Suprapubic skin (tissue), 4 donors: ENCODE measurements around the gene FAT4. TPM values are rescaled to one million over a fixed set of nuclear protein-coding genes. Genes with fewer than 3 reads are reported as not detected.

ENCODE experiments used
- DNase-seq, 2 donors: peaks; one replicate each; pipeline ENCODE4 v3.0.0-alpha.2; 2019; ENCODE audit warnings: low spot score in 2 of 2
- H3K27ac ChIP-seq: fragments of 200-600 bp; sonication (generic); one replicate; pipeline ENCODE4 v1.5.1; 2019
- H3K27me3 ChIP-seq: fragments of 200-600 bp; sonication (generic); one replicate; pipeline ENCODE4 v1.5.1; 2019
- H3K36me3 ChIP-seq: fragments of 200-600 bp; sonication (generic); one replicate; pipeline ENCODE4 v1.5.1; 2019
- H3K4me1 ChIP-seq: fragments of 200-600 bp; sonication (generic); one replicate; pipeline ENCODE4 v1.5.1; 2019
- H3K4me3 ChIP-seq: fragments of 200-600 bp; sonication (generic); one replicate; pipeline ENCODE4 v1.5.1; 2019; ENCODE audit warnings: mild to moderate bottlenecking
- H3K9me3 ChIP-seq: fragments of 200-600 bp; sonication (generic); one replicate; pipeline ENCODE4 v1.5.1; 2019
- CTCF ChIP-seq, 2 donors: fragments of 200-600 bp in 1 of 2; fragments of 450-650 bp in 1 of 2; sonication (generic) in 1 of 2; IDR thresholded peaks; one replicate each; pipeline ENCODE4 v1.5.1; 2016 to 2019; ENCODE audit warnings: antibody characterized with exemption in 2 of 2, mild to moderate bottlenecking in 1 of 2, moderate library complexity in 1 of 2
- EP300 ChIP-seq: sonication (generic); formaldehyde crosslinking; IDR thresholded peaks from one replicate; pipeline ENCODE4 v1.6.1; 2017; ENCODE audit warnings: antibody characterized with exemption
- POLR2A ChIP-seq, 2 donors: fragments of 450-650 bp; IDR thresholded peaks; one replicate each; pipeline ENCODE4 v1.6.1; 2017; ENCODE audit warnings: antibody characterized with exemption in 2 of 2, mild to moderate bottlenecking in 2 of 2, moderate library complexity in 2 of 2
- POLR2AphosphoS5 ChIP-seq, 3 donors: sonication (generic); formaldehyde crosslinking; IDR thresholded peaks; one replicate each; pipeline ENCODE4 v1.6.1; 2017; ENCODE audit warnings: antibody characterized with exemption in 3 of 3
- WGBS: methylation state at CpG from one replicate; pipeline ENCODE4 v1.1.5; 2018; 5-methylcytosine and 5-hydroxymethylcytosine counted together
- total RNA-seq, 4 donors: library from RNA; depleted of rRNA; stranded (reverse); fragments of >200 nt; gene quantifications; one replicate each; pipeline ENCODE4 v1.1.0, GENCODE V29; 2016

FAT4 gene
- total RNA-seq, 4 donors from 2014 or later, result 2.2 to 5.4 (median 3.7) TPM

DNA sequence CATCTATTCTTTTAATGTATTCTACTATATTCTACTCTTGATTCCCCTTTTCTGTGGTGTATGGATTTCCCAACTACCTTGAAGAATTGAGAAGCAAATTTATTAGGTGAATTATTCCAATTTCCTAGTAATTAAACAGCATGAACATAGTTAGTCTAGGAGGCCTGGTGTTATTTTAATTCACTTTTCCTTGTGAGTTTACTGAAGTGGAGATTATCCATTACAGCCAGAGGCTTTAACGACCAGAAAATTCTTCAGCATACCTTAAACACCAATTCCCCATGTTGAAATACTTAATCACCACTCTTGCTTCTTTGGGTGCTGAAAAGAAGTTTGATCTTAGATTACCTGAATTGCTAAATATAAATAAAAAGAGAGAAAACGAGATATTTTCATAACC lies 29.4 kb downstream of the FAT4 start:
- Histone ChIP-seq H3K36me3 (no peaks in the 10 kb centered on the region), H3K27me3 (no peaks in the 10 kb centered on the region), H3K27ac (no peak overlapping the region), H3K4me1 (no peaks in the 10 kb centered on the region), H3K4me3 (no peak overlapping the region), H3K9me3 (no peaks in the 10 kb centered on the region)
- 85% methylated on average over 2 of the region's 2 CpGs for WGBS
- TF ChIP-seq POLR2A (IDR thresholded peaks at IDR 0.05) (no peak), POLR2AphosphoS5 (IDR thresholded peaks at IDR 0.05) (no peak), EP300 (no peak), CTCF (IDR thresholded peaks at IDR 0.05) (no peak)
- DNase-seq, result no peak

- Histone ChIP-seq H3K36me3 (no peaks in the 10 kb centered on the region), H3K4me1 (no peaks in the 10 kb centered on the region), H3K9me3 (no peaks in the 10 kb centered on the region), H3K4me3 (no peak overlapping the region), H3K27me3 (no peaks in the 10 kb centered on the region), H3K27ac (no peak overlapping the region)
- 83% methylated on average over 4 of the region's 4 CpGs for WGBS
- TF ChIP-seq CTCF (IDR thresholded peaks at IDR 0.05) (no peak), EP300 (no peak), POLR2A (IDR thresholded peaks at IDR 0.05) (no peak), POLR2AphosphoS5 (IDR thresholded peaks at IDR 0.05) (no peak)
- DNase-seq, result no peak
Measured at GRCh38 chr4:125346616-125347015, 31.9 kb downstream of the FAT4 start.

GRCh38 chr4:125350470-125351135 lies 35.8 kb downstream of the FAT4 start:
- no peak for DNase-seq
- Histone ChIP-seq H3K4me1 (no peaks in the 10 kb centered on the region), H3K36me3 (no peaks in the 10 kb centered on the region), H3K4me3 (no peak overlapping the region), H3K9me3 (no peaks in the 10 kb centered on the region), H3K27ac (no peak overlapping the region), H3K27me3 (no peaks in the 10 kb centered on the region)
- TF ChIP-seq POLR2AphosphoS5 (IDR thresholded peaks at IDR 0.05) (no peak), POLR2A (IDR thresholded peaks at IDR 0.05) (no peak), EP300 (no peak), CTCF (IDR thresholded peaks at IDR 0.05) (no peak)
- WGBS, result 93% methylated on average over 4 of the region's 4 CpGs

GRCh38 chr4:125352521-125352920 lies 37.8 kb downstream of the FAT4 start:
- no peak for TF ChIP-seq CTCF (IDR thresholded peaks at IDR 0.05)
- no peak for TF ChIP-seq POLR2AphosphoS5 (IDR thresholded peaks at IDR 0.05)
- TF ChIP-seq POLR2A (IDR thresholded peaks at IDR 0.05), result no peak
- TF ChIP-seq EP300, result no peak
- Histone ChIP-seq H3K27ac (no peak overlapping the region), H3K9me3 (no peaks in the 10 kb centered on the region), H3K27me3 (no peaks in the 10 kb centered on the region), H3K4me3 (no peak overlapping the region), H3K4me1 (no peaks in the 10 kb centered on the region), H3K36me3 (no peaks in the 10 kb centered on the region)
- WGBS, result 86% methylated on average over 1 of the region's 1 CpG
- DNase-seq, result no peak

- no peak overlapping the region for H3K27ac ChIP-seq
- H3K27me3 ChIP-seq, result no peaks in the 10 kb centered on the region
- 63% methylated on average over 1 of the region's 1 CpG for WGBS
- H3K36me3 ChIP-seq, result no peaks in the 10 kb centered on the region
- DNase-seq, result no peak
- no peaks in the 10 kb centered on the region for H3K4me1 ChIP-seq
- H3K9me3 ChIP-seq, result no peaks in the 10 kb centered on the region
- TF ChIP-seq POLR2A (IDR thresholded peaks at IDR 0.05) (no peak), CTCF (IDR thresholded peaks at IDR 0.05) (no peak), POLR2AphosphoS5 (IDR thresholded peaks at IDR 0.05) (no peak), EP300 (no peak)
- no peak overlapping the region for H3K4me3 ChIP-seq
Measured at GRCh38 chr4:125353131-125353530, 38.4 kb downstream of the FAT4 start.
